AG10803 (cell line): ENCODE measurements around the gene APBA2.

Source experiments
- DNase-seq: peaks from one replicate; pipeline ENCODE4 v3.0.0; 2010; ENCODE audit warnings: low read depth
- H3K4me3 ChIP-seq: 2 replicates; pipeline ENCODE4 v1.5.1; 2011; ENCODE audit warnings: mild to moderate bottlenecking, low read length, control low read depth
- CTCF ChIP-seq: conservative IDR thresholded peaks from 2 replicates; pipeline ENCODE4 v1.5.1; 2011; ENCODE audit warnings: mild to moderate bottlenecking, low read length, control low read depth, inconsistent platforms

The APBA2 gene

GRCh38 chr15:28868744-28869345 lies 16.9 kb upstream of the APBA2 start:
- no peak for TF ChIP-seq CTCF
- H3K4me3 ChIP-seq = no peak overlapping the region
- DNase-seq = no peak

- no peak for TF ChIP-seq CTCF
- DNase-seq = no peak
- H3K4me3 ChIP-seq = no peak overlapping the region
Observed at GRCh38 chr15:28871168-28871567, 14.6 kb upstream of the APBA2 start.

- DNase-seq = no peak
- no peak for TF ChIP-seq CTCF
- H3K4me3 ChIP-seq = no peak overlapping the region
Observed at GRCh38 chr15:28873006-28873405, 12.8 kb upstream of the APBA2 start.

GRCh38 chr15:28873585-28874190 lies 12.1 kb upstream of the APBA2 start:
- no peak overlapping the region for H3K4me3 ChIP-seq
- no peak for TF ChIP-seq CTCF
- no peak for DNase-seq

GRCh38 chr15:28875461-28876000 lies 10.2 kb upstream of the APBA2 start:
- no peak for DNase-seq
- no peak overlapping the region for H3K4me3 ChIP-seq

GRCh38 chr15:28876131-28876844 lies 9.5 kb upstream of the APBA2 start:
- no peak for TF ChIP-seq CTCF
- H3K4me3 ChIP-seq = no peak overlapping the region
- DNase-seq = no peak

More at GRCh38 chr15:28875461-28876000, 10.2 kb upstream of the APBA2 start:
- TF ChIP-seq CTCF = no peak
